ENCODE results near the gene PIM1.
"Not testable (repeated sequence)": the region's sequence is repeated elsewhere in the genome, so short reads cannot be mapped to it uniquely, and the experiment has no call there.

The PIM1 gene

DNA sequence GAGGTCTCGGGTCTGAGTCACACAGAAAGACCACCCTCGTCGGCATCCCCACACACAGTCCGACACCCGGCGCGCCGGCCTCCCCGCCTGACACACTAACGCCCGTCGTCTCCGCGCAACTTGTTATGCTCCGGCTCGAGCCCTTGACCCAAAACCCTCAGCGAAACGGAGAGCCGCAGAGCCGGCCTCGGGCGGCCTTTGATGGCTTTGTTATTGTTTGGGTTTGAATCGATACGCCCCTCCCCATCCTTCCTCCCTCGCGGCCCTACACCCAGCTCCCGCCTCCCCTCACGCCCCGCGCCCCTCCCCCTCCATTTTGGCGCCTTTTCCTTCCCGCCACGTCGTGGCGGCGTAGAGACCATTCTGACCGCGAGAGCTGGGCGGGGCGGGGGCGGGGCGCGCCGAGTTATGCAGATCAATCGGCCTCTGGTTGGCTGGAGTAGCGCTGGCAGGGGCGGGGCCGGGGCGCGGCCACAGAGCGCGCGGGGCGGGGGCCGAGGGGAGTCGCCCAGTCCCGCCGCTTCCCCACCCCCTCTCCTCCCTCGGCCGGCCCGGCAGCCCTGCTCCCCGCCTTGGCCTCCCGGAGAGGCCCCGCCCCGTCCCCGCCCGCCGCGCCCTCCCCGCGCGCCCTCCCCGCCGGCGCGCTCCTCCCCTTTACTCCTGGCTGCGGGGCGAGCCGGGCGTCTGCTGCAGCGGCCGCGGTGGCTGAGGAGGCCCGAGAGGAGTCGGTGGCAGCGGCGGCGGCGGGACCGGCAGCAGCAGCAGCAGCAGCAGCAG, at the start of gene PIM1:
TSS of gene PIM1 (plus strand) at position 657 of the 777 bp plus-strand sequence. CDS start 424 bp downstream, outside the sequence.
- peak; percentile 98 for DNase-seq

DNA sequence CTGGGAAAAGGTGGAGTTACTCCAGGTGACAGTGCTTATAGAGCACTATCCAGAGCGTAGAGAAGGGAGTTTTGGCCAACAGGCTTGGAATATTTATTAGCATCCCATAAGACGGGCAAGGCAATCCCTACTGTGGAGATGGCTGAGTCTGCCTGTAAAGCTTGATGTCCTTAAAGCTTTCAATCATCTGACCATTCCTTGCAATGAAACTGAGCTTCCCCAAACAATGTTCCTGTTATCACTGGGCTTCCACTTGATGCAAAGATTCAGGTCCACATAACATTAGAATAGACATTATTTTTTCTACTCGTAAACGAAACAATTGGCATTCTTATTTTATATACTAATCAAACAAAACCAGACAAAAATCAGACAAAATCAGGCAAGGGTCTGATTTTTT, 48.4 kb upstream of the PIM1 start:
- DNase-seq, result no peak

DNA sequence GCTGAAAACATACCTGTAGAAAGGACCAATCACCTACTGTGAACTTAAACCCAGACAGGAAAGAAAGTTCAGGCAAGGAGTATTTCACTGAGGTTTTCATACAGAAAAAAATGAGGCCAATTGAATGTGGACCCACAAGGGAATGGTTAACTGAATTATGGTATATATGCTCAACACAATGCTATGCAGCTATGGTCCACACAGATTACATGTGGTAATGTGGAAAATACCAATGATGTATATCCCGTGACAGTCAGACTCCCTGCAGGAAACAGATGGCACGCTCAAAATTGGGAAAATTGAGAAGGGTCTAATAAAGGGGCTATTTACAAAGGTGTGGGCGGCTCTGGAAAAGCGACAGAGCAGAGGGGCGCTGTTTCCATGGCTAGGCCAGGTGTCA, 47.1 kb upstream of the PIM1 start:
- DNase-seq, result no peak

DNA sequence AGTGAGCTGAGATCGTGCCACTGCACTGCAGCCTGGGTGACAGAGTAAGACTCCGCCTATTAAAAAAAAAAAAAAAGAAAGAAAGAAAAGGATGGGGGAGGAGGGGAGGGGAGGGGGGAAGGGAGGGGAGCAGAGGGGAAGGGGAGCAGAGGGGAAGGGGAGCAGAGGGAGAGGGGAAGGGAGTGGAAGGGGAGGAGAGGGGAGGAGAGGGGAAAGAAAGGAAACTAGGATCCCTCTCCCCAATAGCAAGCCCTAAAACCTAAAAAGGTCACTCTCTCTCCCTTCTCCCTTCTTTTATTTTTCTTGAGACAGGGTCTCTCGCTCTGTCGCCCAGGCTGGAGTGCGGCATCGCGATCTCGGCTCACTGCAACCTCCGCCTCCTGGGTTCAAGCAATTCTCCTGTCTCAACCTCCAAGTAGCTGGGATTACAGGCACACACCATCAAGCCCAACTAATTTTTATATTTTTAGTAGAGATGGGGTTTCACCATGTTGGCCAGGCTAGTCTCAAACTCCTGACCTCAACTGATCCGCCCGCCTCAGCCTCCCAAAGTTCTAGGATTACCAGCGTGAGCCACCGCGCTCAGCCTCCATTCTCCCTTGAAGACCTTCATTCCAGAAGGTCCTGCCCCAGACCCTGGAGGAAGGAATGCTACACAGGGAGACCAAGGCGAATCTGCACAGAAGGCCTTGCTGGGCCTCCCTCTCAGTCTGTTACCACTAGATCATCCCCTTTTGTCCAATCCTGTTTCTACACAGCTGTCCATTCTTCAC, 45.8 kb upstream of the PIM1 start:
- DNase-seq, result no peak

DNA sequence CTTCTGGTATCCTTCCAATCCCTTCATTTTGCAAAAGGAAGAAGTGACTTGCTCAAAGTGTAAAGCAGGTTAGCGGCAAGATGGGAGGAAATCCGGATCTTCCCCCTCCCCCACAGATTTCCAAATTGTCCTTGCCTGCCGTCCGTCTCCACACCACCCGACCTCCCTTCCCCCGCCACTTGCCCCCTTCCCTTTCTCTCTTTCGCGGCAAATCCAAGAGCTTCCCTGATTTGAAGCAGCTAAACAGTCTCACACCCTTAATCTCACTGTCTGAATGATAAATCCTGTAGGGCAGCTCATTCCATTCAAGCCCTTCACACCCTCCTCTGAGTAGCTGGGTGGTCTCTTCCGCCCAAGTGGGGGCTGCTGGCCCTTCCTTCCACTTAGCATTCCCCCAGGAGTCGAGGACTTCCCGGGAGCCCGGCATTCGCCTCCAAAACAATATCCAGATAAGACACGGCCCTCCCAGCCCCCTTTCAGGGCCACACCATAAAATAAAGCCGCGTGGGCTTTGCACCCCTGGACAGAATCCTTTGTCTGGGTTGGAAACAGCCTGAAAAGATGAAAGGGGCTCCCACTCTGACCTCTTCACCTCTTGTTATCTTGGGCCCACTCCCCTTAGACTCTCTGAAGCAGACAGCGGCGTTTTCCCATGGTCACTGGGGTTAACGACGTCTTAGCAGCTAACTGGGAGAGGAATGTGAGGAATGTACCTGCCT, 44.0 kb upstream of the PIM1 start:
- no peak for DNase-seq

DNA sequence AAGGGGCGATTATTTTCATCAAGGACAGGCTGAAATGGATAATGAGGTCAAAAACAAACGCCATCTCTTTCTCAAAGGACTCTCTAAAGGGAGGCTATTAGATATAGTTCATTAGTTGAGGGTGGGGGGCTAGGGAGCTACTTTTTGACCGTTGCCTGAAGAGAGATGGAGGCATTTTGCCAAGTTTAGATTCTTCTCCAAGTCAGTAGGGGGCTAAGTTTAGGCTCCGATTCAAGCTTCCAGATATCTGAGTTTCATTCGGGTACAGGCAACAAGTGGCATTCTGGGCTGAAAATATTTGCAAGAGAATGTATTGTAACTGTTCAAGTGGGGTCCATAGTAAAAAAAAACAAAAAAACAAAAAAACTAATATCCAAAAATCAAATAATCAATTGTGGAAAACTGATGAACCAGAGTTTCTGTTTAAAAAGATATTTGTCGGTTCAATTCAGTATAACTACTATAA, 43.4 kb upstream of the PIM1 start:
- no peak for DNase-seq

DNA sequence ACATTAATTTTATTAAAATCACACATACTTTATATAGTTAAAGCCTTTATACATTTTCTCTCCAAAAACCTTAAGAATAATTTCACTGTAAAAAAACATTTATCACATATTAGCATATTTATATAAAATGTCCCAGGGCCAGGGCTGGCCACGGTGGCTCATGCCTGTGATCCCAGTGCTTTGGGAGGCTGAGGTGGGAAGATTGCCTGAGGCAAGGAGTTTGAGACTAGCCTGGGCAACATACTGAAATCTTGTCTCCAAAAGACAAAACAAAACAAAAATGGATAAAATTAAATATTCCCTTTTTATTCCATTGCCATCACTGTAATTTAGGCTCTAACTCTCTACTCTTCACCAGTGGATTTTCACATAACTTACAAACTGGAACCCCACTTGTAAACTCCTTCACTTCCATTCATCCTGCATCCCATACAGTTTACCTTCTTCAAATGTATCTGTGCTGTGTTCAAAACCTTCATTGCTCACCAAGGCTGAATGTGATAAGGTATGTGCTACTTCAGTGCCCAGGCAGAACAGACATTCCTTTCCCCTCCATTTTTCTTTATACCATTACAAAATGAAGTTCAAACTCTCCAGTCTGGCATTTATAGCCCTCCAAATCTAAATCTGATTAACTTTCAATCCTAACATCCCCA, 42.9 kb upstream of the PIM1 start:
- DNase-seq, result no peak

DNA sequence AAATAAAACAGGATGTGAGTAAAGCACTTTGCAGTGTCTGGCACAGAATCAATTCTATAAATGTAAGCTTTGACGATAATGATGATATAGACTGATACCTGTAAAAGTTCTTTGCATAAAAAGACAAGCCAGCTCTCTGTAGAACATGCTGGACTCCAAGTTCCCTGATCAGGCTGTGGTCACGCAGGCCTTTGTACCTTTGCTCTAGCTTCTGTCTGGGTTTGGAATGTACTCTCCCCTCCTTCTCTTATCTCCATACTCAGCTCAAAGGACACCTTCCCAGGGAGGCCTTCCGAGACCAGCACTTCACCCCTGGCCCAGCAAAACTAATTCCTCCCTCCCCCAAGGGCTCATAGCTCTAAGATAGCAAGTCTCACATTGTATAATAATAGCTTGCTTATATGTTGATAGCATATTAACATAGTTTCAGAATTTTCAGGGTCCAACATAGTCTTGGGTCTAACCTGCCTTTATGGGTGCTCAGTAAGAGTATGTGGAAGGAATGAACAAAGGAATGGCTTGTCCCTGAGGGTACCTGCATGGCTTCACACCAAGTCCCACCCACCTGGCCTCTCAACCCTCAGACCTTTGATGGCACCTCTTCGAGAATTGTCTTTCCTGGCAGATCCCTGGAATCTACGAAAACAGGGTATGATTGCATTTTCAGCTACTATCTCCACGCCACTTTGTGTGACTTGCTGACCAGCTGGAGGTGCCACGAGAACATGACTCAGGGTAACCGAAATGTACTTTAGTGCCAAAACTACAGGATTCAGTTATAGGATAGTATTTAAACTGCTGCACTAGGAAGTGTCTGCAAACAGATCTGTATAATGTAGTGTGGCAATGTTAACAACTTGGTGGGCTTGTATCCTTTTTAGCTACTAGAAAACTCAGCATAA, 41.7 kb upstream of the PIM1 start:
- no peak for DNase-seq

DNA sequence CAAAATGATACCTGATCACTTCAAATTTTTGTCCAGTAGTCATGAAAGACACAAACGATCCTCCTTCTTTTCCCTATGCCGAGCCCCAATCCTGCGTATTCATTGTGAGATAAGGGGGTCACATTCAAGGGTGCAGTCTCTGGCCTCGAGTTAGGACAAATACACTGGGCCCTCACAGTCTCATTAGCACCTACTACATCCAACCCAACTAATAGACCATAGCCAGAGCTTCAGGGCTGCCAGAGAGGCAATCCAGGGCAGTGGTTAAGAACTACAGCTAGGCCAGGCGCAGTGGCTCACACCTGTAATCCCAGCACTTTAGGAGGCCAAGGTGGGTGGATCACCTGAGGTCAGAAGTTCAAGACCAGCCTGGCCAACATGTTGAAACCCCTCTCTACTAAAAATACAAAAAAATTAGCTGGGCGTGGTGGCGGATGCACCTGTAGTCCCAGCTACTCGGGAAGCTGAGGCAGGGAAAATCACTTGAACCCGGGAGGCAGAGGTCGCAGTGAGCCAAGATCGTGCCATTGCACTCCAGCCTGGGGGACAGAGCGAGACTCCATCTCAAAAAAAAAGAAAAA, 41.0 kb upstream of the PIM1 start:
- not testable (repeated sequence) for DNase-seq

DNA sequence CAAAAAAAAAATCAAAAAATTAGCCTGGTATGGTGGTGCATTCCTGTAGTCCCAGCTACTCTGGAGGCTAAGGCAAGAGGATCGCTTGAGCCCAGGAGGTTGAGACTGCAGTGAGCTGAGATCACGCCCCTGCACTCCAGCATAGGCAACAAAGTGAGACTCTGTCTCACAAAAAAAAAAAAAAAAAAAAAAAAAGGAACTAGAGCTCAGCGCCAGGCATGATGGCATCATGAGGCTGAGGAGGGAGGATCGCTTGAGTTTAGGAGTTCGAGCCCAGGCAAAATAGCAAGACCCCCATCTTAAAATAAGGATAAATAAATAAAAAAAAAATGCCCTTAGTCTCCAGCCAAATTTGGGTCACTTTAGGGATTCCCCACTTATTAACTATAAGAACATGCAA, 40.4 kb upstream of the PIM1 start:
- no peak for DNase-seq

DNA sequence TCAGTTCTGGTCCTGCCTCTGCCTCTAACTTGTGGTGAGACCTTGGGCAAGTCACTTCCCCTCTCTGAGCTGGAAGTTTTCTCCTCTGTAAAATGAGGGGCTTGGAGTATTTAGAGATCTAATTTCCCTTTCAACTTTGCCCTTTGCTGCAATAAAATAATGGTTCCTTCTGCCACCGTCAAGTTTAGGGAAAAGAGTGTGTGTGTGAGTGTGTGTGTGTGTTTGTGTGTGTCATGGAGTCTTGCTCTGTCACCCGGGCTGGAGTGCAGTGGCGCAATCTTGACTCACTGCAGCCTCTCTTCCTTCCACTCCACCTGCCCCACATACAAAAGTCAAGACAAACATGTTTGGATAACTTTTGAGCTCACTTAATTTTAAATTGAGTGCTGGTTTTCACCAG, 39.2 kb upstream of the PIM1 start:
- DNase-seq, result no peak

DNA sequence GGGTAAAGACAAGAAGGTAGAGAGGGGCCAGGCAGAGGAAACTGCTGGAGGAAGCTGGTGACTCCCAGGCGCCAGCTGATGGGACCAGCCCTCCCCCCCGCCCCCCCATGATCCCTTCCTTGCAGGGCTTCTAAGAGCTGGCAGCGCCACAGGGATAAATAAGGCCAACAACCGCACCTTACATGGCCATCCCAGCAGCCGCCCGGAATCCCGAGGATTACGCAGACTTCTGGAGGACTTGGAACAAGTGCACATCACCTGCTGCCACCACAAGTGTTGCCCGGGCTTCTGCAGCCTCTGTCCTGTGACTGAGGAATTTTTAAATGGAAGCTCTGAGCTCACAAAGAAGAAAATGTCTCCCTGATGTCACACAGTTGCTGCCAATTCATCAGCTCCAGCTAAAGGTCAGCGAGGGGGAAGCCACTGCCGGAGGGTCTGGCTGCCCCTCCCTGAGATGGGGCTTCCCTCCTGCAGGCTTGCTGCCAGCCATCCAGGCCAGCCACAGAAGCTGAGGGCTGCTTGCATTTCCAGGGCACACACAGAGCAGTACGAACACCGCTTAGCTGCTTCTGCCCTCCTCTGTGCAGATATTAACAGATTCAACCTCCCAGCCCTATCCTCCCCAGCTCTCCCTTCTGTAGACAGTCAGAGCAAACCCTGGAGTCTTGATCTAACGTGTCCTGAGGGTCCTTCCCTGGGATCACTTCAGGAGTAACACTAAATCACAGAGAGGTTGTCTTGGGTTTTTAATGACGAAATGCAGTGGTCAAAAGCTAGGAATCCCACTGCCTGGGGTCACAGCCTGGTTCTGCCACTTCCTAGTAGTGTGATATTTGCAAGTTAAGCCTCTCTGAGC, 38.6 kb upstream of the PIM1 start:
- peak; percentile 71 for DNase-seq

DNA sequence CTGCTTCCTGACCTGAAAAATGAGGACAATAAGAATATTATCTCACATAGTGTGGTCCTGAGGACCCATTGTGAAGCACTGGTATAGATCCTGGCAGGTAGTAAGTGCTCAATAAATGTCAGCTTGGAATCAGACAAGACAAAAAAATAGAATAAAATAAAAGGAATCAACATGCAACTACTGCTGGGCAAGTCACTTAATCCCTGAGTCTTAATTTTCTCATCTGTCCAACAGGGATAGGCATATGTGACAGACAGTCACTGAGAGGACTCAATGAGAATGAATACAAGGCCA, 38.0 kb upstream of the PIM1 start:
- DNase-seq, result no peak

DNA sequence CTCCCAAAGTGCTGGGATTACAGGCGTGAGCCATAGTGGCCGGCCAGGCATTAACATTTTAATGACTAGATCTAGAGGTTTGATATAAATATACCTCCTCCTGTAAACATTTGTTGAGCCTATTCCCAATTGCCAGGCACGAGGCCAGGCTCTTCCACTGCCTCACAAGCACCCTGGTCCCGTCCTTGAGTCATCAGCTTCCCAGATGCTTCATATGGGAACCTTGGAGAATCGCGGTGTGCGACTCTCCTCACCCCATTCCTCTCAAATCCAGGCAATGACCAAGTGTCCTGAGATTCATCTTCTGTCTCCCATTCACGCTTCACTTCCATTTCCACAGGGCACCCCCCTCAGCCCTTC, 35.9 kb upstream of the PIM1 start:
- DNase-seq, result no peak

DNA sequence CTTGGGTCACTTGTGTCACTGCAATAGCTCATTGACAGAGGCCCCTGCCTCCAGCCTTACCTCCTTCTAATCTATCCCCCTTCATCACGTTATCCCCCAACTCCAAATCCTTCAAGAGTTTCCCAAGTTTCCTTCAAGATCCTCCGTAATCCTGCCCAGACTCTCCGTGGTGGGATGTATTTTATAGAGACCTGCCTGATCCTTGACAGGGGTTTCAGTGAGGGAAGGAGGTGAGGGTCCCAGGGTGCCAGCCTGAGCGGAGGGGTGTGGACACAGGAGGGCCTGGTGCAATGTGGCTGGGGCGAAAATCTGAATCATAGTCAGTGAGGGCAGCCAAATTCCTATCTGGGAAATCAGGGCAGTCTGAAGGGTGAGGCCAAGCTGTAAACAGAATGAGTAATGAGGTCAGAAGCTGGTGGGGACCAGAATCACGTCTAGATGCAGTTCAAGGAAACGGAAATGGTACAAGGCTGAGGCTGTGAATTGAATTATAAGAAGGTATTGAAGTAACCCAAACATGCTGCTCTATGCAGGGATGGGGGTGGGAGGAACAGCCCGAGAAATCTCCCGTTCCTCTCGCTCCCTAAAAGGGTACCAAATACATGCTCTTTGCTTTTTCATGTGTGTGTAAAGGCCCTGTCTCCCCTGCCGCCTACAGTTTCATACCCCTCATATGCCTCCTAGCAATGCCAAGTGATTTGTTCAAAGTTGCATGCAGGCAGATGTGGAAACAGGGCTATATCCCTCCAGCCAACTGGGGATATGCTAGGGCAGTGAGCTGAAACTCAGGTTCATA, 35.4 kb upstream of the PIM1 start:
- DNase-seq, result no peak

DNA sequence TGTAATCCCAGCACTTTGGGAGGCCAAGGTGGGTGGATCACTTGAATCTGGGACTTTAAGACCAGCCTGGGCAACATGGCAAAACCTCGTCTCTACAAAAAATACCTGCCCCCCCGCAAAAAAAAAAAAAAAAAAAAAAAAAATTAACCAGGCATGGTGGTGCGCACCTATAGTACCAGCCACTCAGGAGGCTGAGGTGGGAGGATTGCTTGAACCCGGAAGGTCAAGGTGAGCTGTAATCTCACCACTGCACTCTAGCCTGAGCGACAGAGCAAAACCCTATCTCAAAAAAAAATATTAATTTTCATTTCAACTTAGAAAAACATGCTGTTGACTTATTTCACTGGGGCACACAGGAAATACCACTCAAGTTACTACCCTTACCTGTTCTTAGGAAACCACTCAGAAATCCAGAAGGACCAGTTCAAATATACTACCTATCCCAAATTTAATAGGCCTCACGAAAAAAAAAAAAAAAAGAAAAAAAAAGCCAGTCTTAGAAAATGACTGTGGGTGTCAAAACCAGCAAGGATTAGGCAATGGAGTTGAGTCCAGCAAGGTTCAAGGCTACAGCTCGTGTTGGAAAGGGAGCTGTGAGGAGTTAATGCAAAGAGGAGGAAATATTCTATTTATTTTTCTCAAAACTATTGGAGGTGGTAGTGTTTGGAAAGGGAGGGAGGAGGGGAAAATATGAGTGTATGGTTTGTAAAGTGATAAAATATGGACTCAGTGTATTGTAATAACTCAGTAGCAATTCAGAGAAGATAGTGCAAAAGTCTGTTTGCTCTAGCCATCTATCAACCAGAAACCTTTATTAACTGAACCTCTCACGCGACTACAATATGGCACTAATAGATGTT, 33.9 kb upstream of the PIM1 start:
- no peak for DNase-seq

DNA sequence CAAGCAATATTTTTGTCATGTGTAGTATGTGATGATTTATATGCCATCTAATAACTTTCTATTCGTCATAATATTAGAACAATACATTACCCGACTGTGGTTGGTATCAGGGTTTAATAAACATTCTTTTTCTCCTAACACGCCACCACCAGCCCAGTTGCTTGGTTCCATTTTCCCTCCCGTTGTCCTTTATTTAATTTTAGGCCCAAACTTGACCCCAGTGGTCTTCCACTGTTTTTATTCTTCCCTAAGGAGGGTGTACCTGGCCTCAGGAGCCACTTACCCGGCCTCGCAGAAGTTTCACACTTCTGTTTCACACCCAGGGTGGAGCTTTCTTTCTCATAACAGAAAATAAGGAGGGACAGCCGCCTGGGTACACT, 33.1 kb upstream of the PIM1 start:
- DNase-seq, result no peak

DNA sequence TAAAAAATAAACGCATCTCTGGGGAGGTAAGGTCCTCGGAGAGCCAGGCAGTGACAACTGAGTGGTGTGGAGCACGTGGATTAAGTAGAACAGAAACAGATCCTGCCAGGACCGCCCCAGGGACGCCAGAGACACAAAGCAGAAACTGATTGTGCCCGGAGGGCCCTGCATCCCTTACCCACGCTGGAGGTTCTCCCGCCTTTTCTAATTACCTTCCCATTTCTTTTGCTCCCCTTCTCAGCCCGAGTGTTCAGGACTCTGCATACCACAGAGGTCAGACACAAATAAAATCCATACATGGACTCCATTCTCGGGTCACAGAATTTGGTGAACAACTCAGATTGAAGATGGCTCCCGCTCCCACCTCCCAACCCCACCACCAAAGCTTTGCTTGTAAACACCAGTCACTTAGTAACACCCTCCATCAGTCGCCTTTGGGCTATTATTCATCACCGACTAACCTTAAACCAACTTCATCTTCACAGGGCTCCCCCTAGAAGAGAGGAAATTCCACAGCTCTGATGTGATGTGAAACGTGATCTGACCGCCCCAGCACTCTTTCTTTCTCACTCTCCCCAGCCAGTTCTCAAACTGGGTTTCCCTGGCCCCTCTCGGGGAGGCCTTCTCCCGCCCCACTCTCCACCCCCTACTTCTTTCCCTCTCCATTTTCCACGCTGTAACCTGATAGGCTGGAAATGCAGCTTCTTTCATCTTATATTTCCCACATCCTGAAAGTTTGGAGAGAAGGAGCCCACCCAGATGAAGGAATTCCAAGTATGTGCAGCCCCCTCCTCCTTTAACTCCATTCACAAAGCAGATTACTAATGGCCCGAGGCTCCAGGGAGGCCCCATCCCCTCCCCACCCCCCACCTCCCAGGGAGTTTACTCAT, 32.5 kb upstream of the PIM1 start:
- DNase-seq, result no peak
